ENCODE data around the gene NR5A2. TPM values are rescaled to one million over a fixed set of nuclear protein-coding genes. Genes with fewer than 3 reads are reported as not detected.

Gene NR5A2
- total and polyA plus RNA-seq, 2 donors from 2014 or later: 0.13 to 6.3 TPM

DNA sequence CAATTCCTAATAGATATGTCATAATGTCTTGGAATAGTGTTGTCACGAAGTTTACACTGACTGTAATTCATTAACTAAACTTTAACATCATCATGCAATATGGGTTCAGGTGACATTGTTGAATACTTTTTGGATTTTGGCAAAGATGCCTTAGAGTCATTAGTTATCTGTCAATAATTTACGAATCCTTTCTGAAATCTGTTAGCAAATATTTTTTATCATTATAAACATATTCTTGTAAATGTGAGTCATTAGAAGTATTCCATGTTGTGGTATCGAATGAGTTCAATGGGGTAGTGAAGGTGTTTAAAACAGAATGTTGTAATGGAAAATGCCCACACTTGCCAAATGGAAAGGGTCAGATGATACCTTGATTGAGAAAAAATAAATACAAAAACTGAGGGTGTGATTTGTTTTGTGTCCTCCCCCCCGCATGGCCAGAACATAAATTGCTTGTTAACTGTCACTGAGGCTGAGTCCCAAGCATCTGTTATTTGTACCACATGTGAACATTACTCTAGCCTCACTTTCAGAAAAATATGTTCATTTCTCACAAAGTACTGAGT lies 5.2 kb upstream of the NR5A2 start:
- H3K27ac ChIP-seq (ENCODE audit: low read depth in 2 of 2, low read length in 2 of 2): no peak overlapping the region
- H3K9me3 ChIP-seq (ENCODE audit: control insufficient read depth in 2 of 3, insufficient read depth in 1 of 3, low read length in 3 of 3): no peaks in the 10 kb centered on the region
- no peak for DNase-seq
- no peak overlapping the region for H3K9ac ChIP-seq (ENCODE audit: low read length in 3 of 3)
- H3K4me3 ChIP-seq (ENCODE audit: low read length in 3 of 3): no peak overlapping the region
- H3K4me1 ChIP-seq (ENCODE audit: control insufficient read depth in 2 of 3, insufficient read depth in 2 of 3, low read depth in 1 of 3, low read length in 3 of 3): no peaks in the 10 kb centered on the region
- intact Hi-C loops (cut with DNase I): no loop called here
- no peak for FAIRE-seq
- no peaks in the 10 kb centered on the region for H3K36me3 ChIP-seq (ENCODE audit: control insufficient read depth in 2 of 3, insufficient read depth in 3 of 3, low read length in 3 of 3)
- no peak for TF ChIP-seq CTCF (IDR thresholded peaks at IDR 0.05; ENCODE audit: borderline replicate concordance, extremely low read depth, insufficient read depth)
- H3K27me3 ChIP-seq (ENCODE audit: control insufficient read depth, insufficient read depth, low read length): no peaks in the 10 kb centered on the region

- TF ChIP-seq CTCF (IDR thresholded peaks at IDR 0.05; ENCODE audit: borderline replicate concordance, extremely low read depth, insufficient read depth): no peak
- H3K9me3 ChIP-seq (ENCODE audit: control insufficient read depth in 2 of 3, insufficient read depth in 1 of 3, low read length in 3 of 3): no peaks in the 10 kb centered on the region
- H3K4me3 ChIP-seq (ENCODE audit: low read length in 3 of 3): peak overlapping the region; percentile 58 to 72 (median 66)
- no peak overlapping the region for H3K27ac ChIP-seq (ENCODE audit: low read depth in 2 of 2, low read length in 2 of 2)
- intact Hi-C loops (cut with DNase I): no loop called here
- peak overlapping the region in 1 of 3 donors; percentile 69 for H3K9ac ChIP-seq (ENCODE audit: low read length in 3 of 3)
- DNase-seq (peak in 1 of 5 donors; percentile 17), FAIRE-seq (no peak)
- peaks cover 47% of the 10 kb centered on the region for H3K27me3 ChIP-seq (ENCODE audit: control insufficient read depth, insufficient read depth, low read length)
- no peaks in the 10 kb centered on the region for H3K36me3 ChIP-seq (ENCODE audit: control insufficient read depth in 2 of 3, insufficient read depth in 3 of 3, low read length in 3 of 3)
- H3K4me1 ChIP-seq (ENCODE audit: control insufficient read depth in 2 of 3, insufficient read depth in 2 of 3, low read depth in 1 of 3, low read length in 3 of 3): peaks cover 0 to 3% (median 0%) of the 10 kb centered on the region in 3 donors
Measured at GRCh38 chr1:200028586-200029034, 1.1 kb downstream of the NR5A2 start.

DNA sequence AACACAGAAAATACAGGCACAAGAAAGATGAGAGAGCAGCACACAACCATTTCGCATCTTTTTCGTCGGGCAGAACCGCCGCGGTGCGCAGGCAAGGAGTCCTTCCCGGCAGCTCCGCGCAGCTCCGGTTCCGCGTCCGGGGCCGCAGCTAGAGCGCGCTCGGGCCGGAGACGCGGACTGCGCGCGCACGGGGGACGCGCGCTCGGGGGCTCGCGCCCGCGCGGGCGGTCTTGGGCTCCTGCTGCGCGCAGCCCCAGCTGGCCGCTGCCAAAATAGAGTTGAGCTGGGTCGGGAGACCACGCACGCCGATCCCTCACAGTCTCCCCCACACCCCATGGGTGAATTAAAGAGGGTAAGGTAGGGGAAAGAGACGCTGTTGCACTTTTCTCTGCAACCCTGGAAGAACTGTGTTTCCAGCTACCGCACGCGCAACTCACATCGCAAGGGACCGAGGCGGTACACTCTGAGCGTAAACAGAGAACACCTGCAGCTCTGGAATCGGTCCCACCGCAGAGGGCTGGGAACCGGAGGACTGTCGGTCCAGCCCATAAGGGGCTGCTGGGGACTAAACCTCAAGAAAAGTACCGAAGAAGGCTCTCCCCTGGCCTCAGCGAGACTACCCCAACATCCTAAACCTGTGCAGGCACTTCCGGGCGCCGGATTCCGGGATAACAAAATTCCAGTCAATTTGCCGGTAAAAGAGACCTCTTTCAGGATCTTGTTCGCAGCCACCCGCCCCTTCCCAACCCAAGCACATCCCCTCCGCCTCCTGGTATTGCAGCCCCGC lies 1.7 kb downstream of the NR5A2 start:
- H3K9ac ChIP-seq (ENCODE audit: low read length in 3 of 3): peak overlapping the region in 1 of 3 donors; percentile 69
- peaks cover 0 to 3% (median 0%) of the 10 kb centered on the region in 3 donors for H3K4me1 ChIP-seq (ENCODE audit: control insufficient read depth in 2 of 3, insufficient read depth in 2 of 3, low read depth in 1 of 3, low read length in 3 of 3)

More for the DNA sequence above, 1.7 kb downstream of the NR5A2 start:
- TF ChIP-seq CTCF (IDR thresholded peaks at IDR 0.05; ENCODE audit: borderline replicate concordance, extremely low read depth, insufficient read depth): no peak
- H3K9me3 ChIP-seq (ENCODE audit: control insufficient read depth in 2 of 3, insufficient read depth in 1 of 3, low read length in 3 of 3): no peaks in the 10 kb centered on the region
- intact Hi-C loops (cut with DNase I): no loop called here
- peak overlapping the region; percentile 58 to 72 (median 66) for H3K4me3 ChIP-seq (ENCODE audit: low read length in 3 of 3)
- H3K36me3 ChIP-seq (ENCODE audit: control insufficient read depth in 2 of 3, insufficient read depth in 3 of 3, low read length in 3 of 3): no peaks in the 10 kb centered on the region
- DNase-seq (peak in 4 of 5 donors; percentile 46 to 72 (median 63)), FAIRE-seq (no peak)
- peaks cover 53% of the 10 kb centered on the region for H3K27me3 ChIP-seq (ENCODE audit: control insufficient read depth, insufficient read depth, low read length)
- no peak overlapping the region for H3K27ac ChIP-seq (ENCODE audit: low read depth in 2 of 2, low read length in 2 of 2)
